Right lobe of liver (tissue), 4 donors: Measurements from ENCODE around the gene STOM.

Experiments used
- CTCF ChIP-seq, 4 donors: fragments of 200-600 bp in 3 of 4; fragments of 450-650 bp in 1 of 4; IDR thresholded peaks; one replicate each; pipeline versions ENCODE4 v1.5.1 to v1.8.0; 2016 to 2022; ENCODE audit warnings: antibody characterized with exemption in 4 of 4, mild to moderate bottlenecking in 2 of 4
- POLR2A ChIP-seq: fragments of 450-650 bp; IDR thresholded peaks from one replicate; pipeline ENCODE4 v1.6.1; 2017; ENCODE audit warnings: antibody characterized with exemption, mild to moderate bottlenecking
- donor health status: DM: no; HTN: no; CAD: no.
- donor health status: DM: no; HTN: no; CAD: no.
- donor health status: DM: no; HTN: yes; CAD: no.

DNA sequence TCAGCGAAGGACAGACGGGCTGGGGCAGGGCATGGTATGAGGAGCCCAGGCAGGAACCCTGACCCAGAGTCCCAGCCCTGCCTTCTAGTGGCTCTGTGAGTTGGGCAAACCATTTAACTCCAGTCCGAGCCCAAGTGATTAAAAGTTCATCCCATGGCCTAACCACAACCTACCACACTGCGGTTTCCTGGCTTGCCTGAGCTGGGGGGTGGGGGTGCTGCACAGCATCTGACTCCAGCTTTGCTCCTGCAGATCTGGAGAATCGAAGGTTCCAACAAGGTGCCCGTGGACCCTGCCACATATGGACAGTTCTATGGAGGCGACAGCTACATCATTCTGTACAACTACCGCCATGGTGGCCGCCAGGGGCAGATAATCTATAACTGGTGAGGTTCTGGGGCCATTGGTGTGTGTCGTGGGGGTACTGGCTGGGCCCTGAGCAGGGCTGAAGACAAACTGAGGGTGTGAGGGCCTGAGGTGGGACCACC is 49.0 kb downstream of the STOM start:
- TF ChIP-seq CTCF (IDR thresholded peaks at IDR 0.05) (no peak), POLR2A (no peak)
